ENCODE results near the gene ZNF277.

Gene ZNF277

GRCh38 chr7:112183266-112183665 lies 23.2 kb upstream of the ZNF277 start:
- DNase-seq (ENCODE audit: extremely low spot score, insufficient read length, low read depth) = no peak
- FAIRE-seq = no peak

- FAIRE-seq (no peak), DNase-seq (ENCODE audit: extremely low spot score, insufficient read length, low read depth) (no peak)
Observed at GRCh38 chr7:112184455-112184854, 22.0 kb upstream of the ZNF277 start.

DNA sequence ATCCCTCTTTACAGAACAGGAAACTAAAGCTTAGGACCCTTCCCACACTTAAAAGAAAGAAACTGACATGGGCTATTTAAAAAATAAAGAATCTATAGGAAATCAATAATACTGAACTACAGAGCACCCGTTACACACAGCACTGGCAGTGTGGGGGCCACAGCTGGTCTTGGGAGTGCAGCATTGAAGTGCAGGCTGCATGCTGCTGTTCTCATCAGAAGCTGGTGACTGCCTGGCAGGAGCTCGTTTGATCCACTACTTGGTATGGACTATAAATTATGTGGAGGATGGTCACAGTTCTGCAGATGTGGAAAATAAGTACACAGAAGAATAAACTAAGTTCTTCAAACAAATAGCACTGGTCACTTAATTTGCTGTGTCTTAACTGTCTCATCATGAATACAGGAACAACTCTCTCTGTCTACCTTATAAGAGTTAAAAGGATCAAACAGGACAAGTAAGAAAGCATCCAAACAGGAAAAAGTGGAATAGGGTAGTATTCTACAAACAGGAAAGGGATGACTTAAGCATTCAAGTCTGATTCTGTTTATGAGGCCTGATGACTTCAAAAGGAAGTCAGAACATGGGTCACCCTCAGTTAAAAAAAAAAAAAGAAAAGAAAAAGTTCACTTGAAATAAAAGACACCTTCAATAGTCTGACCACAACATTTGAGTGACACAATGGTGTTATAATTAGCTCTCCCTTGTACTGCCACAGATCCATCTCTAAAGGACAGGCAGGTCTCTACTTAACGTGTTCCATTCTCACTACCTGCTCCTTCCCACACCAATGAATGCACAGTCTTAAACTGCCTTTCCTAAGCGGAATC lies 21.3 kb upstream of the ZNF277 start:
- no peak for FAIRE-seq
- no peak for DNase-seq (ENCODE audit: extremely low spot score, insufficient read length, low read depth)

GRCh38 chr7:112186300-112186699 lies 20.2 kb upstream of the ZNF277 start:
- FAIRE-seq = no peak
- no peak for DNase-seq (ENCODE audit: extremely low spot score, insufficient read length, low read depth)

- FAIRE-seq = no peak
- no peak for DNase-seq (ENCODE audit: extremely low spot score, insufficient read length, low read depth)
Observed at GRCh38 chr7:112188257-112188656, 18.2 kb upstream of the ZNF277 start.

GRCh38 chr7:112189691-112190090 lies 16.8 kb upstream of the ZNF277 start:
- FAIRE-seq = no peak

GRCh38 chr7:112190120-112190519 lies 16.4 kb upstream of the ZNF277 start:
- FAIRE-seq (no peak), DNase-seq (ENCODE audit: extremely low spot score, insufficient read length, low read depth) (no peak)

More at GRCh38 chr7:112189691-112190090, 16.8 kb upstream of the ZNF277 start:
- DNase-seq (ENCODE audit: extremely low spot score, insufficient read length, low read depth) = no peak

DNA sequence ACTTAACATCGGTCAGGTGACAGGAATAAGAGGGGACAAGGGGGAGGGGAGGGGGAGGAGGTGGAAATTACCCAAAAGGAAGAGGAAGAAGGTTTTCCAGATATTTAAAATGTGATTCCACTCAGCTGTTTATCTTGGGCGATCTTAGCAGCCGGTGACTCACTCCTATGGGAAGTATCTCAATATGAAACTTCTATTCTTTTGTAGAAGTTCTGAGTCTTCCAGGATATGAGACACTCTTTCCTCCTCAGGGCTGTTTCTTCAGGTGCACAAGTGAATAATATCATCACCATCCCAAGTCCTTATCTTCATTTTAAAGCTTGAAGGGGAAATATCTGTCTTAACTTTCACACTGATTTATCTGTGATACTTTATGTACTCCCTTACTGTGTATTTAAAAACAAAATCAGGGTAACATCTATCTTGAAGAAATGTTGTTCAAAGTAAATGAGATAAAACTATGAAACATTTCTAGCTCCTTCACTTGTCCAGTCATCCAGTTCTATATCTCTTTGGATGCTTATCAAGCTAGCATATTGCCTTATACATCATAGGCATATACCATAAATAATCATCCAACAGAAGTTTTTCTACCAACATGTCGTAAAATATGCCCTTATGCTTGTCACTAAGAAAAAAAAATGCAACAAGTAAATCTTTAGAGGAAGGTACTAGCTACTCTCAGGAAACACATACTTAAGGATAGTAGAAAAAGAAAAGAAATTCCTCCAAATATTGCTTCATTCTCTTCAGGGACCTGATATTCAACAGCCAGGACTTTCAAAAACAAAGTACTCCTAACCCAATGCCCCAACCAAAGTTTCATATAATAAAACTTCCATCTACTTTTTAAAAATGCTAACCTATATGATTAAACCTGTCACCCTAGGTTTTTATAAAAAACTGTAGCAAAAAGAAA lies 14.0 kb upstream of the ZNF277 start:
- DNase-seq (ENCODE audit: extremely low spot score, insufficient read length, low read depth) (no peak), FAIRE-seq (no peak)

DNA sequence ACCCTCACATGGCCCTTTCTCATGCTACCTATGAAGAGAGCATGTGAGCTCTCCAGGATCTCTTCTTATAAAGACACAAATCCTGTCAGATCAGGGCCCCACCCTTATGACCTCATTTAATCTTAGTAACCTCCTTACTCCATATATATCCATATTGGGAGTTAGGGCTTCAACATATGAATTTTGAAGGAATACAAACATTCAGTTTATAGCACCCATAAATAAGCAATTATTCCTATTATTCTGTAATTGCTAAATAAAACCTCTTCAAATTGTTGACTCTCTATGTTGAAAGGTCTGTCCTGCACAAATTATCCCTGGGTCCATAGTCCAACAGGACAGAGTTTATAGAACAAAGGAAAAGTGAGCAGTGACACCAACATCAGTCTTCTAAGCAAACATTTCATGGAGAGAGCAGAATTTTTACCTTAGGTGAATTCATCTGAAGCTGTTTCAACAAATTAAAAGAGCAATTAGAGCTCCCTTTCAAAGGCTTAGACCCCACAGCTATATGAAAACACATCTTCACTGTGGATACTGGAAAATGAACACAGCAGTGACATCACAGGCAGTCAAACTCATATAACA lies 12.5 kb upstream of the ZNF277 start:
- DNase-seq (ENCODE audit: extremely low spot score, insufficient read length, low read depth) (no peak), FAIRE-seq (no peak)

DNA sequence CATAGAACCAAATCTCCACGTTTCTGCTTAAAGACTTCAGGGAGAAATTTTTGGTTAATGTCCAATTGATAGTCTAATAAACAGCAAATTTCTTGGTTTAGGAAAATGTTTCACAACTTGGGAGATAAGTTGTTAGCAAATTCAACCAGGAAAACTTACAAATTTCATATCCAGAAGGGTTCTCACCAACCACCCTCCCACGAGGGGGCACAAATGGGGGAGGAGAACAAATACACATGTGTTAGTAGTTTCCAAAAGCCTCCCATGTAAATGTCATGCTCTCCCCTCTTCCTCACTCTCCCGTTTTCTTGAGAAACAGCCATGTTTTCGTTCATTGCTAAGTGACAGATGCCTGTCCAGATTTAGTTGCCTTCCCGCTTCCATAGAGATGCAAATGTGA lies 10.8 kb upstream of the ZNF277 start:
- FAIRE-seq = no peak
- no peak for DNase-seq (ENCODE audit: extremely low spot score, insufficient read length, low read depth)

DNA sequence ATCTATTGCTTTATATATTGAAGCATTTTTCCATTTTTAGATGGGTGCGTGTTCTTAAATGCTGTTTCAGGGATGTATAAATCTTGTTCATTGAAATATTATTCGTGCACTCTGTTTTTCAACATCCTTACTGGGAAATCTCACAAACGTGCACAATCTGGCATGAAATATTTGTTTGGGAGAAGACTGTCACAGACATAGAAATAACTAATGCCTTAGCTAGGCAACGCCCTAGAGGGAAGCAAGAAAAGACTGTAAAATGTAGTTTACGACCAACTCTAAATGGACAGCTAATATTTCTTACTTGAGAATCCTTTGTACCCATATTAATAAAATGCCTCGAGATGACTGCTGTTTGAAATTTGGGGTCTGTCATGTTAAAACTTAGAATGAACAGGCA lies 9.2 kb upstream of the ZNF277 start:
- no peak for DNase-seq (ENCODE audit: extremely low spot score, insufficient read length, low read depth)
- no peak for FAIRE-seq

GRCh38 chr7:112199035-112199655 lies 7.3 kb upstream of the ZNF277 start:
- FAIRE-seq = no peak
- DNase-seq (ENCODE audit: extremely low spot score, insufficient read length, low read depth) = no peak

DNA sequence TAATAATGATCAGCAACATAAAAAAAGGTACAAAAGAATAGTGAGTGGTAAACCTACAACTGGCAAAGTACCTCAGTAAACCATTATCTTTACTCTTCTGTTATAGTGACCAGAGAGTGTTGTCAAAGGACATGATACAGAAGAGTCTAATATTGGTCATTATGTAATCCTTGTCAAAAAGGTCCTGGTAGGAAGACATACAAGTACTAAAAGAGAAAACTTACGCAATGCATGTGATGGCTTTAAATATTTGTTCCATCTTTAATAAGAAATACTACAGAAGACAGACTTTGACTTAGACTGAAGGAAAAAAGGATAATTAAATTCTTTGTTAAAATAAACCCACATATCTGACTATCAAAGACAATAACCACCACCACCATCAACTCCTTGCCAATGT lies 6.8 kb upstream of the ZNF277 start:
- FAIRE-seq = no peak
- DNase-seq (ENCODE audit: extremely low spot score, insufficient read length, low read depth) = no peak

- FAIRE-seq = no peak
- no peak for DNase-seq (ENCODE audit: extremely low spot score, insufficient read length, low read depth)
Observed at GRCh38 chr7:112201411-112201810, 5.1 kb upstream of the ZNF277 start.

- FAIRE-seq (no peak), DNase-seq (ENCODE audit: extremely low spot score, insufficient read length, low read depth) (no peak)
Observed at GRCh38 chr7:112201839-112202238, 4.7 kb upstream of the ZNF277 start.

DNA sequence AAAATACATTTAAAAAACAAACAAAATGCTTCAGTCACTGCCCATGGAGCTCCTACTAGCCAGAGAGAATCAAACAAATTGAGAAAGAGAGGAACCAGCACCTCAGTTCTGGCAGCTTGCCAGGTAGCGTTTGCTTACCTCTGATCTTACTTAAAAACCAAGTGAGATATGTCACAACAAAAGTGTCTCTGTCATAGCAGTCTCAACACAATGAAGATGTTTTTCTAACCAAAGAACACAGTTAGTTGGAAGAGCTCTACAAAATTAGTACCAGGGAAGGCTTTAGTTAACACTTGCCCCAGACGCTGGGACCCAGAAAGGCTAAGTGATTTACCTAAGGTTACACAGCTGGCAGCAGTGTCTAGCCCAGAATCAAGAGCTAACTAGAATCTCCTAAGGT lies 3.7 kb upstream of the ZNF277 start:
- DNase-seq (ENCODE audit: extremely low spot score, insufficient read length, low read depth) (no peak), FAIRE-seq (no peak)

- FAIRE-seq (no peak), DNase-seq (ENCODE audit: extremely low spot score, insufficient read length, low read depth) (no peak)
Observed at GRCh38 chr7:112203365-112203739, 3.1 kb upstream of the ZNF277 start.

GRCh38 chr7:112204499-112205342 lies 1.8 kb upstream of the ZNF277 start:
- FAIRE-seq = no peak
- no peak for DNase-seq (ENCODE audit: extremely low spot score, insufficient read length, low read depth)
